ENCODE data around the gene SCYGR1.

DNA sequence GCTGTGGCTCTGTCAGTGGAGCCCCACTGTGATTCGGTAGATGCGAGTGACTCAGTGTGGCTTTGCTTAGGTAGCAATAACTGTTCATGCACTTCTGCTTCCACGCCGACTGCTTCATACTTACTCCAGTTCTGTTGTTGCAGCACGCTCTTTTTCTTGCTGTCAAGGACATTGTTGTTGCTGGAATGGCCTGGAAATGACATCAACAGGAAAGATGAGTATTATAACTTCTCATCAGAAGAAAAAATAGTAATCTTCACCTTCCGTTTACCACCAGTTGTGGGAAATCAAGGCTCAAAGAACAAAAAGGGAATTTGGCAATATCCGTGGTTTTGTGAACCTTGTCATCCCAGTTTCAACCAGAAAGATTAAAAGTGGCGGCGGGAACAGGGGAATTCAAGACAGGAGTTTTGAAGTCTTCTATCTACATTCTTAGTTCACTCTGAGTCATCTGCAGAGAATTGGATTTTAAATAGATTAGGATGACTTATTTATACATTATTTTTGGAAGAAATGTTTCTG is 16.9 kb downstream of the SCYGR1 start:
- TF ChIP-seq POLR2A (IDR thresholded peaks at IDR 0.05): no peak
- TF ChIP-seq, protein P1, sequence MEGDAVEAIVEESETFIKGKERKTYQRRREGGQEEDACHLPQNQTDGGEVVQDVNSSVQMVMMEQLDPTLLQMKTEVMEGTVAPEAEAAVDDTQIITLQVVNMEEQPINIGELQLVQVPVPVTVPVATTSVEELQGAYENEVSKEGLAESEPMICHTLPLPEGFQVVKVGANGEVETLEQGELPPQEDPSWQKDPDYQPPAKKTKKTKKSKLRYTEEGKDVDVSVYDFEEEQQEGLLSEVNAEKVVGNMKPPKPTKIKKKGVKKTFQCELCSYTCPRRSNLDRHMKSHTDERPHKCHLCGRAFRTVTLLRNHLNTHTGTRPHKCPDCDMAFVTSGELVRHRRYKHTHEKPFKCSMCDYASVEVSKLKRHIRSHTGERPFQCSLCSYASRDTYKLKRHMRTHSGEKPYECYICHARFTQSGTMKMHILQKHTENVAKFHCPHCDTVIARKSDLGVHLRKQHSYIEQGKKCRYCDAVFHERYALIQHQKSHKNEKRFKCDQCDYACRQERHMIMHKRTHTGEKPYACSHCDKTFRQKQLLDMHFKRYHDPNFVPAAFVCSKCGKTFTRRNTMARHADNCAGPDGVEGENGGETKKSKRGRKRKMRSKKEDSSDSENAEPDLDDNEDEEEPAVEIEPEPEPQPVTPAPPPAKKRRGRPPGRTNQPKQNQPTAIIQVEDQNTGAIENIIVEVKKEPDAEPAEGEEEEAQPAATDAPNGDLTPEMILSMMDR (IDR thresholded peaks at IDR 0.05 in 4 of 5, conservative IDR thresholded peaks at IDR 0.05 in 1 of 5): no peak
